HG03575 (cell line): ENCODE results near the gene DDC.

Experiments used
- ATAC-seq: cut with Tn5 transposase; IDR thresholded peaks from one replicate; pipeline ENCODE4 v1.9.1; 2021; ENCODE audit not compliant: unreplicated experiment, insufficient number of reproducible peaks, low FRiP score; ENCODE audit errors: extremely low read depth

The DDC gene

DNA sequence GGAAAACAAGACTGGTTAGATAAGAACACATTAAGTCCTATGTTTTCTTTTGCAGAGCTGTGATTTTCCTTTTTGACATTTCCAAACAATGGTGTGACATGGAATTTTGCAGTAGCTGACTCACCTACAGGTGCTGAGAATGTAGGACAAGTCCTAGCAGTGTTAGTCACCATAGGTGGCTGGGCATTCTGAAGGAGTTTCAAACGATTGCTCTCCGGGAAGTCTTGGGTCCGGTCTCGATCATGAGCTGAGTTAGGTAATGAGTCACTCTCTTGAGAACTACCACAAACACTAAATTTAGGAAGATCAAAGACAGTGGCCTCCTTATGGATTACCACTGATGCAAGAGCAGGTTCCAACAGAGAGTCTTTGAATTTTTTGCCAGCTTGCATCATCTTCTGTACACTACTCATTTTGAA lies 118.7 kb downstream of the DDC start:
- peak; percentile 27 for ATAC-seq

DNA sequence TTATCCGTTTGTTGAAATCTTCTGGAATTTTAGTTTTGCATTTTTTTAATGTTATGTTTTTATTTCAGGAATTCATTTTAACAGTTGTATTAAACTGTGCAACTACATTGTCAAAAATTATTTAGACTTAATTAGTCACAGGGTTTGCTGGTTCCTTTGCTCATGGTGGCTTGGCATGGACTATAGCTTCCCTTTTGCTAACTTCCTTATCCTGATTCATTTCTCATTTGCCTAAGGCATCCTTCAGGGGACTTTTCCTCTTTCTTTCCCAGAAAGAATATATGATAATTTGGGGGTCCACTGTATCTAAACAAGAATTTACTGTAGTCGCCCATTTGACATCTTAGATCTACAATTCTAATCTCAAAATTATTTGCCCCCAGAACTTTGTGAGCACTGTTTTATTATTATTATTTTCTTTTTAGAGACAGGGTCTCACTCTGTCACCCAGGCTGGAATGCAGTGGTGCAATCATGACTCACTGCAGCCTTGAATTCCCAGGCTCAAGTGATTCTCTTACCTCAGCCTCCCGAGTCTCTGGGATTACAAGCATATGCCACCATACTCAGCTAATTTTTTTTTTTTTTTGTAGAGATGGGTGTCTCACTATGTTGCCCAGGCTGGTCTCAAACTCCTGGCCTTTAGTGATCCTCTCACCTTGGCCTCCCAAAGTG lies 128.9 kb downstream of the DDC start:
- no peak for ATAC-seq

DNA sequence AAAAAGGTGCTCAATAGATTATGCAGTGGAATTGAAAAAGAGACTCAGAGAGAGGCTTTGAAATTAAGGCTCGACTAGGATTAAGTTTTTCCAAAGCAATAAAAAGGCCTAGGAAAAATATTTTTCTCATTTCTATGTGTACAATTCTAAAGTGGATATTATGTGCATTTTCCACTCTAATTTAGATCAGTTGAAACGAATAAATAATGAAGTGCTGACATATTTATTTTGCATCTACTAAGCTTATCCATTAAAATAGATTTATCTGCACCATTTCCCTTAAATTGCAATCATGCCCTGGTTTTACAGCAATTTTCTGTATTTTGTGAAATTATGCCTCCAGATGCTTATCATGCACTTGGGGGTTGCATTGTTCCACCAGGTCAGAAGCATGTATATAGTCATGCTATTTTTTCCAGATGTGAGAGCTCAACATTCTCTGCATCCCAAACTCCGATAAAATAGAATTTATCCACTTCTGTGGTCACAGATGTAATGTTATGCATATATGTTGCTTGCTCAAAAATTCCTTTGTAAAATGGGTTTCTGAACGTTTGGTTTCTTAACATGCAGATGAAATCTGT lies 133.4 kb downstream of the DDC start:
- ATAC-seq: no peak

DNA sequence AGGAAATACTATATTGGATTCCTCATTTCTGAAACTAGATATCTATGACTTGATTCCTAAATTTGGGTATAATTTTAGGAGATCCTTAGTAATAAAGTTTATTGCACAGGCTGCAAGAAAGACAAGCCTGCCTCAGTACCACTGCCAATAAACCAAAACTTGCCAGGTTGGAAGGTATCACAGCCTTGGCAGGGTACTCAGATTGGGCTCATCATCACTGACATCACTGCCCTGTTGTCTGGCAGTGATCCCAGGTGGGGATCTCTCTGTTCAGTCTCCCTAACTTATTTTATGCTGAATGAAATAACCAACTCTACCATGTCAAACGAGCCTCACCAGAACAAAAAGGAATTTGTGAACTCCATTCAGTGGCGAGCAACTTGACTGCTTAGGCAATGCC lies 133.9 kb downstream of the DDC start:
- no peak for ATAC-seq

DNA sequence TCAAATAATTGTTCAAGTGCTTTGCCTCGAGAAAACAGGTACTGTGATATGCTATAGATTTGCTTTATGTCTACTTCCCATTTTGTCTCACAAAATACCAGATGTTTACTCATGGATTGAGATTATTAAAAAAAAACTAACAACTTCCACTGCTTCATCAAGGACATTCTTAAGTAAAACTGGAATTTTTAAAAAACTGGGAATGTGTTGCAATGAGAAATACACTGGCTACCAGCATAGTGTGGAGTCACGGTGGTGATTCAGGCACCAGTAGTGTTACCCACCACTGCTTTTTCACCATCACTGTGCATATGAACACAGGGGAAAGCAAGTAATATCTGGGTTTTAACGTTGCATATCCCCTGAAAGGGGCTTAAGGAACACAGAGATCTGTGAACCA lies 136.3 kb downstream of the DDC start:
- ATAC-seq: no peak

DNA sequence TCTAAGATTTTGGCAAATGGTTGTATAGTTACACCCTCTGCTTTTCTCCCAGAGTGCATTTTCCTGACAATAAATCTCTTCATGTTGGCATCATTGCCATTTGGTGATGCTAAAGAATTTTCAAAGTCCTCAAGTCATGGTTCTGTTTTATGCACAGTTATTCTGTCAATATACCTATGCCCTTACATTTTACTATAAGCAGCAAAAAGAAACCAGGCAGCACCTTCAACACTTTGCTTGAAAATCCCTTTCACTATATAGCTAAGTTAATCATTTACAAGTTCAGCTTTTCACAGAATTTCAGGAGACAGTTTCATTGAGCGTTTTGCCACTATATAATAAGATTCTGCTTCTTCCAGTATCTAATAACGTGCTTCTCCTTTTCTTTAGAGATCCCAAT lies 137.7 kb downstream of the DDC start:
- no peak for ATAC-seq

DNA sequence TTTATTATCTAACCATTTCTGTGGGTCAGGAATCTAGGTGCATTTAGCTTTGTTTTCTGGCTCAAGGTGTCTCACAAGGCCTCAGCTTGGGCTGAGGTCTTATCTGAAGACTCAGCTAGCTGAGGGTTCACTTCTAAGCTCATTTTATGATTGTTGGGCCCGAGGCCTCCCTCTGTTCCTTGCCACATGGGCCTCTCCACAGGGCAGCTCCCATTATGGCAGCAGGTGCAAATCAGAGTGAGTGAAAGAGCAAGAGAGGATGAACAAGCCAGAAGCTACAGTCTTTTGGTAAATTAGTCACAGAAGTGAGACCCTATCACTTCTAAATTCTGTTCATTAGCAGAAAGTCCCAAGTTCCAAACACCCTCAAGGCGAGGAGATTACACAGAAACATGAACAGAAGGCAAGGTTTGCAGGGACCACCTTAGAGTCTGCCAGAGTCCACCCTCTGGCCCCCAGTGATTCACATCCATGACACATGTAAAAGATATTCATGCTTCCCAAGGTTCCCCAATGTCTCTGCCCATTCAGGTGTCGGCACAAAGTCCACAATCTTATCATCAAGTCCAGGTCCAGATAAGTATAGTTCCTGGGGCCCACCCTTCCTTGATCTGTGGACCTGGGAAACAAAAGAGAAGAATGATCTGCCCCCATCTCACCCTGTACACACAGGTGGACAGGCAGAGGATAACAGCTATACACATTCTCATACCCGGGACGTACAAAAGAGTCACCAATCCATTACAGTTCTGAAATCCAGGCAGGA lies 138.7 kb downstream of the DDC start:
- ATAC-seq: no peak

DNA sequence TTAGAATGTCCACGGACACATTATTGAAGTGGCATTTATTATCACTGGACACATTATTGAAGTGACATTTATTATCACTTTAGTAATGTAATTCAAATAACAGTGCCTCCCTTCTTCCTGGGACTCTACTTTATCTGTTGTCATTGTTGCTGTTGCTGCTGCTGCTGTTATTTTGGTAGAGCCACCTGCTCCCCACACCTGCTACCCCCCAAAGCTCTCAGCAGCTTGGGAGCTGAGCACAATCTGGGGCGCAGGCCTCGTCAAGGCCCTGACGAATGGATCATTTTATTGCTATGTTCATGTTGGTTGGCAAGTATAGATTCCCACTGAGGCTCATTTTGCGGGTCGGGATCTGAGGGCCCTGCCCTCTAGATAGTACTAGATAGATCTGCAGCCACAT lies 139.9 kb downstream of the DDC start:
- ATAC-seq: no peak

DNA sequence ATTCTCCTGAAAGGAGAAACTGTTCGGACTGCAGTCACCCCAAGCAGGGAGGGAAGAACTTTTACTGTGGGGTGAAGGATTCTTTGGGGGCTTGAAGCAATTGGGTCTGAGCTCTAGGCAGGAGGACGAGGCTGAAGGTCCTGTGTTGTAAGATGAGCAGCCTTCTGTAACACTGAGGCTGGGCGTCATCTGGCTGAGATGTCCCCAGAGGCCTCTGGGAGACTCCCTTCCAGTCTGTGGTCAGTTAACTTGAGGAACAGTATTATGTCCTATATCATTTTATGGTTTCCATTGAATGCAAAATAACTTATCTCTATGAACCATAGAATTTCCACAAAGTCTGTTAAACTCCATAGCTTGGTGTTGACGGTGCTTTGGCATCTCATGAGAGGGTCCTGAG lies 141.3 kb downstream of the DDC start:
- no peak for ATAC-seq

DNA sequence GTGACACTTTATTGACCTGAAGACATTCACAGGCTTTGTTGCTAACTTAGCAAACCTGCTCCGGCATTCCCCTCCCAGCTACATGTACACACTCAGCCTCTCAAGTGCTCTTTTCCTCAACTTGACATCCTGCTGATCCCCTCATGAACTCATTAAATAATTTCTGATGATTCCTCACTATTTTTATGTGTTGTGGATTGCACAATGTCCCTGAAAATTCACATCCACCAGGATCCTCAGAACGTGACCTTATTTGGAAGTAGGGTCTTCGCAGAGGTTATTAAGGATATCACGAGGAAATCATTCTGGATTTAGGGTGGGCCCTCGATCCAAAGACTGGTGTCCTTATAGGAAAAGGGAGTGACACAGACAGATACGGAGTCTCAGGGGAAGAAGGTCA lies 142.3 kb downstream of the DDC start:
- ATAC-seq: no peak

DNA sequence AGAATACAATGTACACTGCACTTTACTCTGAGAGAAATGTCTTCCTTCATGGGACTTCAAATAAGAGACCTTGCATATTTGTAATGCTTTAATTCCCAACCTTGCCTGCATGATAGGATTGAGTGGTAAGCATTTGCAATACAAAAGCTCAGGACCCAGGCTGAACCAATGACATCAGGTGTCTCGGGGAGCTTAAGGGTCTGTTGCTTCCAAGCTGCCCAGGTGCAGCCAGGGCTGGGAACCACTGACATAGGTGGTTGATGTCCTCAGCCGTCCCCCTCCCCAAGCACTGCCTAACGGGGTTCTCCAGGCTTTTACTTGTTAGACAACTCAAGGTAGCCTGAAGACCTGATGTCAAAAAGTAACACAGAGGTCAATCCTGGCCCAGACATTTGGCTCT lies 144.2 kb downstream of the DDC start:
- no peak for ATAC-seq

DNA sequence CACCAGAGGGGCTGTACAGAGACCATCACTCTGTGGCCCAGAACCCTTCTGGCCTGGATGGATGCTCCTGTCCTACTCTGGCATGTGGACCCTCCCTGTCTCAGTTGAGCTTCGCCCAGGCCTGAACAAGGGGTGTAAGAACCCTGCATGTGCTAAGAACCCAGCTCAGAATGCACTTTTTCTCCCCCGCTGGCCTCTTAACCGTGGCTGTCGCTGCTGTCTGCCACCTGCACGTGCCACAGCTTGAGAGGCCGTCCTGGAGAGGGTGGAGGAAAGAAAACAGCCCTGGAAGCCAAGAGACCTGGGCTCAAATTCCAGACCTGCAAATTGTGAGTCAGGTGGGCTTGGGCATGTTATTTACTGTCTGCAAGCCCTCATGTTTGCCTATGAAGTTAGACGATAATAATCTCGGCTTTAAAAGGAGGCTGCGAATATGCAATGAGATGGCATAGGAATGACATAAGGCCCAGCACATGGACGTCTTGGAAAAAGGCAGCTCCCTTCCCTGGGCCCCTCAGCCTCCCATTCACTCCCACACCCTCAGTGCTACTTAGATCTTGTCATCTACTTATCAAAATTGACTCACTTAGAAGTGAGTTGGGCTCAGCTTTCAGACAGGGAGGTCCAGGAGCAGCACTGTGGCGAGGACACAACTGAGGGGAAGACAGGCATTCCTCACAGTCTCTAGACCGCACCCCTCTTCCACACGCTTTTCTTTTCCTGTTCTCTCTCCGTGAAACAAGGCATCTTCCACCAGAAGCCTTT lies 146.5 kb downstream of the DDC start:
- ATAC-seq: no peak

DNA sequence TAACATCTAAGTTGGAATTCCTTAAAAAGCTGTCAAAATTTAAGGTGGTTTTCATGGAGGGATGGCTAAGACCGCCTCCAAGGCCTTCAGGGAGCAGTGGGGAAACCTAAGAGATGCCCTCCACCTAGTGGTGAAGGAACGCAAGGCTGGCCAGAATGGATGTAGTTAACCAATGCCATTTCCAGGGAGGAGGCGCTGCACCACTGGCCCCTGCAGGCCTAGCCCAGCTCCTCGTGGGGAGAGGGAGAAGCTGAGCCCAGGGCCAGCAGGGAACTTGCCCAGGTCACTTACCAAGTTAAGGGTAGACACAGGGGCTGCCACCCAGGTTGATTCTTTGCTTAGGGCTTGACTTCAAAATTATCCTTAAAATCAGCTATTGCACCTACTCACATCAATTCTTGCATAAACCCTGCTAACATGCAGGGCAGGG lies 147.1 kb downstream of the DDC start:
- ATAC-seq: peak; percentile 69

DNA sequence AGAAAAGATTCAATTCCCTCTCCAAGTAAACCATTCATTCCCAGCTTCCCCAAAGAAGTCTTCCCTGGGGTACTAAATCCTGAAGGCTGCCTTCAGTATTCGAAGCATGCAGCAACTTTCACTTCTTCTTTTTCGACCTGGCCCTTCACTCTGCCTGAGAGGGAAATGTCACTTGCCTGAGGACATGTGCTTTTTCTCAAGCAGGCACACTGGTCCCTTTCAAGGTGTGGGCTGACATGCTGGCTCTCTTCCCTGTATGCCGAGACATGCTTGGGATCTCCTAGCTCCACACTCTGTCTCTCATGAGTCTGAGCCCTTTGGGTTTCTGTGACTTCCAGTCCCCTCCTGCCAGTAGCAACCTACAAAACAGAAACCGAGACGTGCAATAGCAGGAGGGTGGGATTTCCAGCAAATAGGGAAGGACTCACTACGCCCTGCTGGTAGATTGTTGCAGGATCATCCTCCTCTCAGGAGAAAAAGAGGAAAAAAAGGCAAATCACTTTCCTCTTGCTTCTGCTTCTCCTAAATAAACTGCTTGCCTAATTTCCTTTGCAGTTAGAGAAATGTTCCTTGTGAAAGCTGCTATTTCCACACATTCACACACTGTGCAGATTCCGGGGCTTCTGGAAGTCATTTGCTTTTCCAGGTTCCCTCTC lies 148.6 kb downstream of the DDC start:
- ATAC-seq: peak; percentile 56

DNA sequence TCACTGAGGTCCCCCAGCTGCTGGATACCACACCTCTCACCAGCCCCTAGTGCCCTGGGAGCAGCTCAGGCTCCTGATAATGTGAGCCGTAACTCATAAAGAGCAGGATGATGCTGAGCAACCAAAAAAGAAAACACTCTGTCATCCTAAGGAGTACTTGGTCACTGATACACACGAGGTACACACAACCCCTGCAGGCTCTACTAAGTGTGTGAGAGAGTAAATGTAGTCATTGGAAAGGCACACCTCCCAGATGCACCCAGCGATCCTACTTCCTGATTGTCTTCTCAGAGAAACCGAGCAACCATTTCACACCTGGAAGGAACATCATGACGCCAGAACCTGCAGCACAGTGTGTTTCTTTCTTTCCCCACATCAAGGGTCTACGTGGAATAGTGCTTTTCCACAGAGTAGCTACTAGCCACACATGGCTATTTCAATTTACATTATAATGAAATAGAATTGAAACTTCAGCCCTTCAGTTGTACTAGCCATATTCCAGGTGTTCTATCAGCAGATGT lies 149.3 kb downstream of the DDC start:
- ATAC-seq: no peak

DNA sequence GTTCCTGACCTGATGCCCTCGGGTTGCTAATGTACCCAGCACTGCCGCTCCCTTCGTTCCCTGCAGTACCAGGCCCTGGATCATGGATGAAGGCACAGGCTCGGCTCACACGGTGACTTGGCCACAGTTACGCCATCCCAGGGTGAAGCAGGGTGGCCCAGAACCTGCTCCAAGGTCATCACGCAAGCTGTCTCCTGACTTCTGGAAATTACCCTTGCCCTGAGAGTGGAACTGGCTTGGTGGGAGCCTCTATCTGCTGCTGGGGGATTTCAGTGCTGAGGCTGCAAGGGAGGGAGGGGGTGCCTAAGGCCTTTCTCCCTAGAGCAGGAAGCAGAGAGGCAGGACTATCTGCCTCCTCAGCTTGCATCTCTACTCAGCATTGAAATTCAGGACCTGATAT lies 151.6 kb downstream of the DDC start:
- no peak for ATAC-seq

DNA sequence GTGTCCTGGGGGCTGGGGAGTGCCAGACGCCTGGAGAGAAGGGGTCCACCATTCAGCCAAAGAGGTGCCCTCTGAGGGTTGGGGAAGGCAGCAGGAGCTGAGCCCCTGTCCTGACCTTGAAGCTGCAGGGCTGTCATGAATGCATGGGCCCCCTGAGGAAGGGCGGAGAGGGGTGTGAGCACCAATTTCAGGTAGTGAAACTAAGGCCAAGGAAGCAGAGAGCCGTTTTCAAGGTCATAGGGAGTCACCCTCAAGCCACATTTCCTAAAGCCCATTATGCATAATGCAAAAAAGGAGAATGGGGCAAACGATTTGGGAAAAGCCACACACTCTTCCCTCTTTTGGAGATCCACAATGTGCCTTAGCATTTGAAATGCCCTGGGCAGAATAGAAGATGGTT lies 152.2 kb downstream of the DDC start:
- ATAC-seq: no peak

DNA sequence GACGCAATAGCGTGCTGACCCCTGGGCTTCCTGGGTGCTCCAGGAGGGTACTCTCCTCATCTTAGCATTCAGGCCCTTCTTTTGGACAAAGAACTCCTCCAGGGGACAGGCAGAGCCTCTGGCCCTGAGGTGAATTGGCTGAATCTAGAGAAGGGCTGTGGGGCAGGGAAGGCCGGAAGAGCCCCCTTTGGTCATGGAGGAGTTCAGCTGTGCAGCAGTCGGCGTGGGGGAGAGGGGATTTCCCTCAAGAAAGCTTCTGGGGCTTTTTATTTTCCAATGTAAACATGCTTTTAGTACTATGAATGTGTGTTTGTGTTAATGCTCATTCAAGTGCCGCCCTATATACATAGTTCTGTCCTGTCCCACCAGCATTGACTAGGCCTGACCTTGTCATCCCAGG lies 153.9 kb downstream of the DDC start:
- no peak for ATAC-seq
